Endodermal cell (in vitro differentiated cells): ENCODE data around the gene BRCC3. TPM values are rescaled to one million over a fixed set of nuclear protein-coding genes. Genes with fewer than 3 reads are reported as not detected.
A peak's percentile ranks its signal among the peaks of the same experiment; 100 is the strongest.

Source experiments
- DNase-seq: peaks from one replicate; pipeline ENCODE4 v3.0.0-alpha.2; 2017
- H3K27ac ChIP-seq: 2 replicates; pipeline ENCODE4 v1.5.1; 2013; ENCODE audit warnings: mild to moderate bottlenecking, low read depth, low read length, moderate library complexity
- H3K27me3 ChIP-seq: 2 replicates; pipeline ENCODE4 v1.6.1; 2013; ENCODE audit warnings: mild to moderate bottlenecking, low read length, moderate library complexity; ENCODE audit not compliant: insufficient read depth, control insufficient read depth, poor library complexity, severe bottlenecking
- H3K36me3 ChIP-seq: 2 replicates; pipeline ENCODE4 v1.7.0; 2013; ENCODE audit warnings: mild to moderate bottlenecking, low read length, moderate library complexity; ENCODE audit not compliant: control insufficient read depth, insufficient read depth
- H3K4me1 ChIP-seq: one replicate; pipeline ENCODE4 v1.7.0; 2013; ENCODE audit warnings: low read length; ENCODE audit not compliant: control insufficient read depth, insufficient read depth
- H3K4me3 ChIP-seq: 2 replicates; pipeline ENCODE4 v1.5.1; 2013; ENCODE audit warnings: mild to moderate bottlenecking, low read length, moderate library complexity
- H3K9ac ChIP-seq: 2 replicates; pipeline ENCODE4 v1.6.1; 2013; ENCODE audit warnings: mild to moderate bottlenecking, low read length, moderate library complexity; ENCODE audit not compliant: poor library complexity, severe bottlenecking; ENCODE audit errors: extremely low read depth
- H3K9me3 ChIP-seq: 2 replicates; pipeline ENCODE4 v1.6.1; 2013; ENCODE audit warnings: mild to moderate bottlenecking, low read length, moderate library complexity; ENCODE audit not compliant: control insufficient read depth
- H3K27ac Mint-ChIP-seq: 2 replicates; pipeline ENCODE4 v1.8.0; 2020; ENCODE audit warnings: mixed read lengths
- H3K27me3 Mint-ChIP-seq: 2 replicates; pipeline ENCODE4 v1.8.0; 2021; ENCODE audit warnings: mild to moderate bottlenecking, mixed read lengths; ENCODE audit not compliant: insufficient read depth
- H3K36me3 Mint-ChIP-seq: 2 replicates; pipeline ENCODE4 v1.8.0; 2020; ENCODE audit warnings: low read depth, mixed read lengths
- H3K4me1 Mint-ChIP-seq: 2 replicates; pipeline ENCODE4 v1.8.0; 2020; ENCODE audit warnings: mixed read lengths
- H3K4me3 Mint-ChIP-seq: 2 replicates; pipeline ENCODE4 v1.8.0; 2020; ENCODE audit warnings: mild to moderate bottlenecking, moderate library complexity, mixed read lengths
- H3K9me3 Mint-ChIP-seq: 2 replicates; pipeline ENCODE4 v1.8.0; 2020; ENCODE audit warnings: mild to moderate bottlenecking, mixed read lengths
- WGBS, 2 experiments: methylation state at CpG; one replicate each; pipeline versions ENCODE4 v1.1.5 to v1.1.7; 2013; ENCODE audit warnings: missing lambda C conversion rate in 2 of 2, mixed read lengths in 1 of 2; ENCODE audit not compliant: insufficient coverage in 1 of 2, insufficient read length in 1 of 2; 5-methylcytosine and 5-hydroxymethylcytosine counted together
- total RNA-seq, 2 donors: library from RNA; stranded (reverse); fragmentation: NEBNext Ultra II Directional in 1 of 2; extraction: Animal tissue kit (Norgen Biotek cat#: 25700) in 1 of 2; gene quantifications; 2 replicates in 1 of 2; 3 replicates in 1 of 2; pipeline ENCODE4 v1.2.1, GENCODE V29; 2021
- TF ChIP-seq, protein P1 (sequence below): fragments of 200-600 bp; sonication (generic); conservative IDR thresholded peaks from 2 replicates; pipeline ENCODE4 v1.5.0; 2021; ENCODE audit warnings: antibody characterized with exemption, mild to moderate bottlenecking

Gene BRCC3
- total RNA-seq, 2 donors from 2014 or later: 21.9 to 22.8 TPM

- DNase-seq: no peak
- 0 to 2% methylated on average over 3 to 24 of the region's 25 CpGs for WGBS, 2 experiments
- H3K27ac Mint-ChIP-seq: peak overlapping the region; percentile 95
- Histone ChIP-seq H3K9ac (peak overlapping the region; percentile 66), H3K27me3 (no peaks in the 10 kb centered on the region), H3K4me1 (no peaks in the 10 kb centered on the region), H3K4me3 (peak overlapping the region; percentile 89), H3K27ac (peak overlapping the region; percentile 68), H3K36me3 (peaks cover 22% of the 10 kb centered on the region), H3K9me3 (no peaks in the 10 kb centered on the region)
- H3K36me3 Mint-ChIP-seq: peaks cover 21% of the 10 kb centered on the region
- H3K9me3 Mint-ChIP-seq: peaks cover 63% of the 10 kb centered on the region
- peak overlapping the region; percentile 90 for H3K4me3 Mint-ChIP-seq
- no peaks in the 10 kb centered on the region for H3K27me3 Mint-ChIP-seq
- peaks cover 2% of the 10 kb centered on the region for H3K4me1 Mint-ChIP-seq
- TF ChIP-seq, protein P1, sequence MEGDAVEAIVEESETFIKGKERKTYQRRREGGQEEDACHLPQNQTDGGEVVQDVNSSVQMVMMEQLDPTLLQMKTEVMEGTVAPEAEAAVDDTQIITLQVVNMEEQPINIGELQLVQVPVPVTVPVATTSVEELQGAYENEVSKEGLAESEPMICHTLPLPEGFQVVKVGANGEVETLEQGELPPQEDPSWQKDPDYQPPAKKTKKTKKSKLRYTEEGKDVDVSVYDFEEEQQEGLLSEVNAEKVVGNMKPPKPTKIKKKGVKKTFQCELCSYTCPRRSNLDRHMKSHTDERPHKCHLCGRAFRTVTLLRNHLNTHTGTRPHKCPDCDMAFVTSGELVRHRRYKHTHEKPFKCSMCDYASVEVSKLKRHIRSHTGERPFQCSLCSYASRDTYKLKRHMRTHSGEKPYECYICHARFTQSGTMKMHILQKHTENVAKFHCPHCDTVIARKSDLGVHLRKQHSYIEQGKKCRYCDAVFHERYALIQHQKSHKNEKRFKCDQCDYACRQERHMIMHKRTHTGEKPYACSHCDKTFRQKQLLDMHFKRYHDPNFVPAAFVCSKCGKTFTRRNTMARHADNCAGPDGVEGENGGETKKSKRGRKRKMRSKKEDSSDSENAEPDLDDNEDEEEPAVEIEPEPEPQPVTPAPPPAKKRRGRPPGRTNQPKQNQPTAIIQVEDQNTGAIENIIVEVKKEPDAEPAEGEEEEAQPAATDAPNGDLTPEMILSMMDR: no peak
These were observed 479 bp downstream of the BRCC3 start for GRCh38 chrX:155071694-155072280.

- H3K4me3 Mint-ChIP-seq: no peak overlapping the region
- H3K36me3 Mint-ChIP-seq: peaks cover 44% of the 10 kb centered on the region
- Histone ChIP-seq H3K4me1 (no peaks in the 10 kb centered on the region), H3K9me3 (no peaks in the 10 kb centered on the region), H3K27me3 (no peaks in the 10 kb centered on the region), H3K36me3 (peaks cover 23% of the 10 kb centered on the region), H3K4me3 (no peak overlapping the region), H3K27ac (no peak overlapping the region), H3K9ac (no peak overlapping the region)
- WGBS, 2 experiments: 88 to 100% methylated on average over 1 to 21 of the region's 24 CpGs
- DNase-seq: peak; percentile 85
- H3K27me3 Mint-ChIP-seq: no peaks in the 10 kb centered on the region
- TF ChIP-seq, protein P1: peak; percentile 75
- H3K27ac Mint-ChIP-seq: no peak overlapping the region
- no peaks in the 10 kb centered on the region for H3K4me1 Mint-ChIP-seq
- peaks cover 58% of the 10 kb centered on the region for H3K9me3 Mint-ChIP-seq
These were observed 15.0 kb downstream of the BRCC3 start for GRCh38 chrX:155086202-155086840.

DNA sequence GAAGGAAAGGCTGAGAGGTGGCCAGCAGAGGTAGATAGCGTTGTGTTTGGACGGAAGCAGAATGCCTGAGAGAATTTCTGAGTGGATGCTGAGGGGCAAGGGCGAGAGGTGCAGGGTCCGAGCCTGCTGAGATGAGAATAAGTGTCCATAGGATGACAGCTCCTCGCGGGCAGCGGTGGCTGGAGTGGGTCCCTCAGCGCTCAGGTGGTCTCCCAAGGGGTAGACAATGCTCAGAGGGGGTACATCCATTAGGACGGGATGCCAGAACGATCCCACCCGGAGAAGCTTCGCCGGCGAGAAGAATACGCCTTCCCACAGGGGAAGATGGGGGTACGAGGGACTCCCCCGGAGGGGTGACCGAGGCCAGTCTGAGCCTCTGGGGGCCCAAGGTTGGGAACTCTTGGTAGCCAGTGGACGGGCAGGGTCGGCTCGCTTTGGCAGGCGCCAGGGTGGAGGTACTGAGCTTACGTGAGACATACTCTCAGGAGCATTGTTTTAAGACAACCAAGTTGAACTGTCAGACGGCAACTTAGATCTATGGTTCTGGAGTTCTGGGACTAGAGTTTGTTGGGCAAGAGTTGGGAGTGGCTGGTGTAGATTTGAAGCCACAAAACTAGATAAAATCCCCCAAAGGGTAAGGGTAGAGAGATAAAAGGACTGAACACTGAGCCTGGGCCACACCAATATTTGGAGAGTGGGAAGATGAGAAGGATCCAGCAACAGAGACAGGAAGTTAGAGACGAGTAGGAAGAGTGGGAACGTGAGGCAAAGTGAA, 15.8 kb downstream of the BRCC3 start:
- Mint-ChIP-seq H3K9me3 (peaks cover 53% of the 10 kb centered on the region), H3K27ac (no peak overlapping the region), H3K4me3 (no peak overlapping the region), H3K27me3 (no peaks in the 10 kb centered on the region), H3K36me3 (peaks cover 43% of the 10 kb centered on the region), H3K4me1 (no peaks in the 10 kb centered on the region)
- no peak for DNase-seq
- WGBS, 2 experiments: 96 to 100% methylated on average over 5 to 26 of the region's 26 CpGs
- Histone ChIP-seq H3K27ac (no peak overlapping the region), H3K9me3 (no peaks in the 10 kb centered on the region), H3K4me1 (no peaks in the 10 kb centered on the region), H3K27me3 (no peaks in the 10 kb centered on the region), H3K9ac (no peak overlapping the region), H3K4me3 (no peak overlapping the region), H3K36me3 (peaks cover 18% of the 10 kb centered on the region)
- TF ChIP-seq, protein P1: no peak
